Gastroesophageal sphincter (tissue), 3 donors: ENCODE data around the gene NTSR1.
A peak's percentile ranks its signal among the peaks of the same experiment; 100 is the strongest.

Source experiments
- CTCF ChIP-seq, 4 experiments: fragments of 200-600 bp in 2 of 4; fragments of 450-650 bp in 2 of 4; sonication (generic) in 1 of 4; IDR thresholded peaks; one replicate each; pipeline ENCODE4 v1.5.1; 2017 to 2019; ENCODE audit warnings: antibody characterized with exemption in 4 of 4, mild to moderate bottlenecking in 2 of 4, moderate library complexity in 2 of 4
- POLR2A ChIP-seq, 2 donors: fragments of 450-650 bp; IDR thresholded peaks; one replicate each; pipeline ENCODE4 v1.6.1; 2017; ENCODE audit warnings: antibody characterized with exemption in 2 of 2, mild to moderate bottlenecking in 2 of 2, moderate library complexity in 1 of 2
- POLR2AphosphoS5 ChIP-seq: sonication (generic); formaldehyde crosslinking; IDR thresholded peaks from one replicate; pipeline ENCODE4 v1.6.1; 2017; ENCODE audit warnings: antibody characterized with exemption

GRCh38 chr20:62701161-62702012, 7.2 kb upstream of the NTSR1 start:
- TF ChIP-seq POLR2A (IDR thresholded peaks at IDR 0.05) (peak in 1 of 2 donors; percentile 17), POLR2AphosphoS5 (no peak), CTCF (IDR thresholded peaks at IDR 0.05) (no peak)
